ENCODE data around the gene BHLHE41. TPM values are rescaled to one million over a fixed set of nuclear protein-coding genes. Genes with fewer than 3 reads are reported as not detected.

Gene BHLHE41
- total RNA-seq, 1 donor from 2014 or later = not detected

GRCh38 chr12:26122061-26122680, 2.7 kb downstream of the BHLHE41 start:
- peak overlapping the region; percentile 71 for H2AFZ ChIP-seq (replicated peaks)
- no peak overlapping the region for H3K9ac ChIP-seq

GRCh38 chr12:26121323-26122060, 3.3 kb downstream of the BHLHE41 start:
- H3K36me3 Mint-ChIP-seq = no peaks in the 10 kb centered on the region
- H3K4me3 Mint-ChIP-seq = peak overlapping the region; percentile 82
- Histone ChIP-seq H3K27ac (no peak overlapping the region), H3K9me3 (ENCODE audit: low read depth) (no peaks in the 10 kb centered on the region), H3K27me3 (peaks cover 100% of the 10 kb centered on the region), H3K4me1 (peaks cover 13% of the 10 kb centered on the region), H3F3A (ENCODE audit: low read depth) (peaks cover 51% of the 10 kb centered on the region), H3K9ac (no peak overlapping the region), H3K4me3 (peak overlapping the region; percentile 54), H3K4me2 (peak overlapping the region; percentile 83), H4K20me1 (ENCODE audit: low read depth) (peaks cover 33% of the 10 kb centered on the region), H3K79me2 (ENCODE audit: low read depth) (no peaks in the 10 kb centered on the region), H2AFZ (replicated peaks) (peak overlapping the region; percentile 71), H3K36me3 (no peaks in the 10 kb centered on the region)
- H3K27ac Mint-ChIP-seq = no peak overlapping the region
- peaks cover 34% of the 10 kb centered on the region for H3K4me1 Mint-ChIP-seq
- TF ChIP-seq, protein P1, sequence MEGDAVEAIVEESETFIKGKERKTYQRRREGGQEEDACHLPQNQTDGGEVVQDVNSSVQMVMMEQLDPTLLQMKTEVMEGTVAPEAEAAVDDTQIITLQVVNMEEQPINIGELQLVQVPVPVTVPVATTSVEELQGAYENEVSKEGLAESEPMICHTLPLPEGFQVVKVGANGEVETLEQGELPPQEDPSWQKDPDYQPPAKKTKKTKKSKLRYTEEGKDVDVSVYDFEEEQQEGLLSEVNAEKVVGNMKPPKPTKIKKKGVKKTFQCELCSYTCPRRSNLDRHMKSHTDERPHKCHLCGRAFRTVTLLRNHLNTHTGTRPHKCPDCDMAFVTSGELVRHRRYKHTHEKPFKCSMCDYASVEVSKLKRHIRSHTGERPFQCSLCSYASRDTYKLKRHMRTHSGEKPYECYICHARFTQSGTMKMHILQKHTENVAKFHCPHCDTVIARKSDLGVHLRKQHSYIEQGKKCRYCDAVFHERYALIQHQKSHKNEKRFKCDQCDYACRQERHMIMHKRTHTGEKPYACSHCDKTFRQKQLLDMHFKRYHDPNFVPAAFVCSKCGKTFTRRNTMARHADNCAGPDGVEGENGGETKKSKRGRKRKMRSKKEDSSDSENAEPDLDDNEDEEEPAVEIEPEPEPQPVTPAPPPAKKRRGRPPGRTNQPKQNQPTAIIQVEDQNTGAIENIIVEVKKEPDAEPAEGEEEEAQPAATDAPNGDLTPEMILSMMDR (IDR thresholded peaks at IDR 0.05) = no peak
- TF ChIP-seq EZH2 (IDR thresholded peaks at IDR 0.05) (peak; percentile 86), EZH2phosphoT487 (IDR thresholded peaks at IDR 0.05) (peak; percentile 72)
- H3K9me3 Mint-ChIP-seq = no peaks in the 10 kb centered on the region
- peak; percentile 24 for DNase-seq (ENCODE audit: low spot score)
- H3K27me3 Mint-ChIP-seq (ENCODE audit: insufficient read depth, low read depth) = peaks cover 37% of the 10 kb centered on the region

More at GRCh38 chr12:26122061-26122680, 2.7 kb downstream of the BHLHE41 start:
- Mint-ChIP-seq H3K9me3 (no peaks in the 10 kb centered on the region), H3K27me3 (ENCODE audit: insufficient read depth, low read depth) (peaks cover 43% of the 10 kb centered on the region), H3K36me3 (no peaks in the 10 kb centered on the region), H3K27ac (no peak overlapping the region), H3K4me3 (peak overlapping the region; percentile 82), H3K4me1 (peaks cover 33% of the 10 kb centered on the region)
- H3K9me3 ChIP-seq (ENCODE audit: low read depth) = no peaks in the 10 kb centered on the region
- no peak overlapping the region for H3K27ac ChIP-seq
- peaks cover 100% of the 10 kb centered on the region for H3K27me3 ChIP-seq
- peaks cover 17% of the 10 kb centered on the region for H3K4me1 ChIP-seq
- peak overlapping the region; percentile 83 for H3K4me2 ChIP-seq
- H3F3A ChIP-seq (ENCODE audit: low read depth) = peaks cover 58% of the 10 kb centered on the region
- H4K20me1 ChIP-seq (ENCODE audit: low read depth) = peaks cover 39% of the 10 kb centered on the region
- peak; percentile 86 for TF ChIP-seq EZH2 (IDR thresholded peaks at IDR 0.05)
- peak; percentile 36 for TF ChIP-seq EZH2phosphoT487 (IDR thresholded peaks at IDR 0.05)
- TF ChIP-seq, protein P1 (IDR thresholded peaks at IDR 0.05) = peak; percentile 11
- H3K79me2 ChIP-seq (ENCODE audit: low read depth) = no peaks in the 10 kb centered on the region
- peak overlapping the region; percentile 54 for H3K4me3 ChIP-seq
- DNase-seq (ENCODE audit: low spot score) = peak; percentile 74
- no peaks in the 10 kb centered on the region for H3K36me3 ChIP-seq

GRCh38 chr12:26120561-26121274, 4.1 kb downstream of the BHLHE41 start:
- peaks cover 100% of the 10 kb centered on the region for H3K27me3 ChIP-seq
- TF ChIP-seq EZH2phosphoT487 (IDR thresholded peaks at IDR 0.05) (no peak), EZH2 (IDR thresholded peaks at IDR 0.05) (no peak)
- TF ChIP-seq, protein P1 (IDR thresholded peaks at IDR 0.05) = no peak
- Mint-ChIP-seq H3K27me3 (ENCODE audit: insufficient read depth, low read depth) (peaks cover 32% of the 10 kb centered on the region), H3K9me3 (no peaks in the 10 kb centered on the region), H3K27ac (no peak overlapping the region), H3K4me3 (peak overlapping the region; percentile 82), H3K36me3 (no peaks in the 10 kb centered on the region), H3K4me1 (peaks cover 35% of the 10 kb centered on the region)
- H2AFZ ChIP-seq (replicated peaks) = no peak overlapping the region
- H3K27ac ChIP-seq = no peak overlapping the region
- no peaks in the 10 kb centered on the region for H3K9me3 ChIP-seq (ENCODE audit: low read depth)
- H3F3A ChIP-seq (ENCODE audit: low read depth) = peaks cover 46% of the 10 kb centered on the region
- H3K36me3 ChIP-seq = no peaks in the 10 kb centered on the region
- peaks cover 33% of the 10 kb centered on the region for H4K20me1 ChIP-seq (ENCODE audit: low read depth)
- no peak overlapping the region for H3K4me3 ChIP-seq
- H3K79me2 ChIP-seq (ENCODE audit: low read depth) = no peaks in the 10 kb centered on the region
- no peak overlapping the region for H3K4me2 ChIP-seq
- peaks cover 13% of the 10 kb centered on the region for H3K4me1 ChIP-seq
- no peak overlapping the region for H3K9ac ChIP-seq
- no peak for DNase-seq (ENCODE audit: low spot score)
